Bronchial epithelial cell (primary cell): ENCODE measurements around the gene C3orf52. TPM values are rescaled to one million over a fixed set of nuclear protein-coding genes. Genes with fewer than 3 reads are reported as not detected.
"Not testable (repeated sequence)": the region's sequence is repeated elsewhere in the genome, so short reads cannot be mapped to it uniquely, and the experiment has no call there.

Experiments
- DNase-seq: peaks from one replicate; pipeline ENCODE4 v3.0.0-alpha.2; 2010; ENCODE audit warnings: low read depth
- FAIRE-seq: peaks from 2 replicates; lab custom pipeline; 2011; peaks lifted over from hg19 to GRCh38; lab: Jason Lieb, UNC
- H3K27me3 ChIP-seq: 2 replicates; pipeline ENCODE4 v1.5.1; 2011; ENCODE audit warnings: low read length; ENCODE audit not compliant: control insufficient read depth, insufficient read depth
- H3K36me3 ChIP-seq: 2 replicates; pipeline ENCODE4 v1.5.1; 2011; ENCODE audit warnings: low read length; ENCODE audit not compliant: control insufficient read depth, insufficient read depth
- H3K4me3 ChIP-seq: 2 replicates; pipeline ENCODE4 v1.5.1; 2011; ENCODE audit warnings: mild to moderate bottlenecking, low read depth, low read length, control low read depth
- total RNA-seq: library from RNA; depleted of rRNA; stranded (reverse); fragments of >200 nt; gene quantifications from 2 replicates; pipeline ENCODE4 v1.2.1, GENCODE V29; 2014
- TF ChIP-seq, protein P1 (sequence below): IDR thresholded peaks from 2 replicates; pipeline ENCODE4 v1.5.1; 2011; ENCODE audit warnings: mild to moderate bottlenecking, moderate library complexity, low read length, control low read depth, inconsistent platforms; ENCODE audit not compliant: insufficient read depth, severe bottlenecking

C3orf52 gene, protein sequence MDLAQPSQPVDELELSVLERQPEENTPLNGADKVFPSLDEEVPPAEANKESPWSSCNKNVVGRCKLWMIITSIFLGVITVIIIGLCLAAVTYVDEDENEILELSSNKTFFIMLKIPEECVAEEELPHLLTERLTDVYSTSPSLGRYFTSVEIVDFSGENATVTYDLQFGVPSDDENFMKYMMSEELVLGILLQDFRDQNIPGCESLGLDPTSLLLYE
- total RNA-seq = 23.0 and 45.5 TPM in 2 replicates

DNA sequence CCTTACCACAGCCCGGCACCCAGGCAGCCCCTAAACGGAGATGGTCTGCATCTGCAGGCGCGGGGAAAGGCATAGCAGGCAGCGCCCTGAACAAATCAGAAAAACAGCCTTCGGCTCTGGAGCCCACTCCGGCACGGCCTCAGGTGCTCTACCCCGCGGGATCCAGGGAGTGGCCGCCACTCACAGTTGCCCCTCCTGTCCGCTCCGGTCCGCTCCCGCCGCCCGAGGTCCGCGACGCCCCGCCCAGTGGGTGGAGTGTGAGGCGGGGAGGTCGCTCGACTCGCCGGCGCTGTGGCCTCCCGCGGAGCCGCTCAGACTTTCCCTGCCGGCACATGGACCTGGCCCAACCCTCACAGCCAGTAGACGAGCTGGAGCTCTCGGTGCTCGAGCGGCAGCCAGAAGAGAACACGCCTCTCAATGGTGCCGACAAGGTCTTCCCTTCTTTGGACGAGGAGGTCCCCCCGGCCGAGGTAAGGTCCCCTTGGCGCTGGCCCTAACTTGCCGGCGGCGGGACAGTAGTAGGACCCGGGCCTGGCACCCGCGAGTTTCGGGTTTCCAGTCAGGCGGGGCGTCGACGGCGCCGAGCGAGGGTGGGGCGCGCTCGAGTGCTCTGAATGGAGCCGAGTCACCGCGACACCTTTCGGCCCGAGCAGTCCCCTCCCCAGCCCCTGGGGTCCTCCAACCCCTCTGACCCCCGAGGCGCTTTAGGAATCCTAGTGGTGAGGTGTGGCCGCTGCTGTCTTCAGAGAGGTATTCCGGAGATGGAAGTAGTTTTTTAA is at the start of gene C3orf52:
Gene C3orf52 (plus strand): TSS at position 314 of the 779 bp plus-strand sequence. CDS start 19 bp downstream, at position 333.
- no peaks in the 10 kb centered on the region for H3K27me3 ChIP-seq
- H3K36me3 ChIP-seq = peaks cover 2% of the 10 kb centered on the region
- no peak for FAIRE-seq
- peak within 1 kb of the TSS; percentile 68 for H3K4me3 ChIP-seq
- TF ChIP-seq, protein P1, sequence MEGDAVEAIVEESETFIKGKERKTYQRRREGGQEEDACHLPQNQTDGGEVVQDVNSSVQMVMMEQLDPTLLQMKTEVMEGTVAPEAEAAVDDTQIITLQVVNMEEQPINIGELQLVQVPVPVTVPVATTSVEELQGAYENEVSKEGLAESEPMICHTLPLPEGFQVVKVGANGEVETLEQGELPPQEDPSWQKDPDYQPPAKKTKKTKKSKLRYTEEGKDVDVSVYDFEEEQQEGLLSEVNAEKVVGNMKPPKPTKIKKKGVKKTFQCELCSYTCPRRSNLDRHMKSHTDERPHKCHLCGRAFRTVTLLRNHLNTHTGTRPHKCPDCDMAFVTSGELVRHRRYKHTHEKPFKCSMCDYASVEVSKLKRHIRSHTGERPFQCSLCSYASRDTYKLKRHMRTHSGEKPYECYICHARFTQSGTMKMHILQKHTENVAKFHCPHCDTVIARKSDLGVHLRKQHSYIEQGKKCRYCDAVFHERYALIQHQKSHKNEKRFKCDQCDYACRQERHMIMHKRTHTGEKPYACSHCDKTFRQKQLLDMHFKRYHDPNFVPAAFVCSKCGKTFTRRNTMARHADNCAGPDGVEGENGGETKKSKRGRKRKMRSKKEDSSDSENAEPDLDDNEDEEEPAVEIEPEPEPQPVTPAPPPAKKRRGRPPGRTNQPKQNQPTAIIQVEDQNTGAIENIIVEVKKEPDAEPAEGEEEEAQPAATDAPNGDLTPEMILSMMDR = no peak
- DNase-seq = peak; percentile 74

DNA sequence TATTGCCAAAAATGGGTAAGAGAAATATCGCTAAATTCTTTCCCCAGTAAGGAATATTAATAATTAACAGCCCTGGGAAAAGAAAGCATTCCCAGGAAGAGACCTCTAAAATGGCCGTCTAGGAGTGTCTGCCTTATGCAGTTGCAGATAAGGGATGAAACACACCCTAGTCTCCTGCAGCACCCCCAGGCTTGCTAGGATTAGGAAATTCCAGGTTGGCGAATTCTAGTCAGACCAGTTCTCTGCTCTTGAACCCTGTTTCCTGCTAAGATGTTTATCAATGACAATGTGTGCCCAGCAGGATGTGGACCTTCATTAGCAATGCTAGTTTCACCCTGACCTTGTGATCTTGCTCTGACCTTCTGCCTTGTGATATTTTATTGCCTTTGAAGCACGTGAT is 49.0 kb upstream of the C3orf52 start:
- not testable (repeated sequence) for H3K4me3 ChIP-seq, DNase-seq, H3K36me3 ChIP-seq, H3K27me3 ChIP-seq, FAIRE-seq

DNA sequence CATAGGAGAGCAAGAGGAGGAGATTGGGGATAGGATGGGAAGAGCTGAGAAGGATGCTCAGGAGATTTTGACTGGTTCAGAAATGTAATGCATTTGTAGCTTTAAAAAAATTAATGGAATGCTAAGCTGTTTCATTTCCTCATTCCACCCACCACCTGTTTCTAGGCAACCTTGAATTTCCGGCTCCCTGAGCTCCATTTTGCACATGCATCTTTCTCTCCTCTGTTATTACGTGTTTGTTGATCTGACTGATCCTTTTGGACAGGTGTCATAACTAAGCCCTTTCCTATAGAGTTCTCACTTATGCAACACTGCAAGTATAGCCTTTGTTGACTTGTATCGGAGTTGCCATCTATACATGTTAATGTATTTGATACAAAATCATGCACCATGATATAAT is 47.3 kb upstream of the C3orf52 start:
- Histone ChIP-seq H3K36me3 (no peaks in the 10 kb centered on the region), H3K4me3 (no peak overlapping the region), H3K27me3 (no peaks in the 10 kb centered on the region)
- DNase-seq (peak; percentile 91), FAIRE-seq (no peak)
- TF ChIP-seq, protein P1 = no peak

DNA sequence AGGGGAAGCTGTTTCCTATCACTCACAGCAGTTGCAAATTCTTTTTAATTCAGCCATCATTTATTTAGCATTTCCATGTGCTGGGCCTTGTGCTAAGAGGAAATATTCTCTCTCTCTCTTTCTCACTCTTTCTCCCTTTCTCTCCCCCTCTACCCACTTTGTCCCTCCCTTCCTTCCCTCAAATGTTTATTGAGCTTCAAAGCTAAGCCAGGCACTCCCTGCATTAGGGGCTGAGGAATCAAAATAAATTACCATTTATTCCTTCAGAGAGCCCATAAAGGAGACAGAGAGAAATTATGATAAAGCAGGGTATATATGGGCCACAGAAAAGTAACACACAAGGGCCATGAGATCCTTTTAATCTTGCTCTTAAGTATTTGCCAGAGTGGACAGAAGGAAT is 44.9 kb upstream of the C3orf52 start:
- Histone ChIP-seq H3K36me3 (no peaks in the 10 kb centered on the region), H3K27me3 (no peaks in the 10 kb centered on the region), H3K4me3 (no peak overlapping the region)
- no peak for DNase-seq
- no peak for FAIRE-seq
- TF ChIP-seq, protein P1 = no peak

DNA sequence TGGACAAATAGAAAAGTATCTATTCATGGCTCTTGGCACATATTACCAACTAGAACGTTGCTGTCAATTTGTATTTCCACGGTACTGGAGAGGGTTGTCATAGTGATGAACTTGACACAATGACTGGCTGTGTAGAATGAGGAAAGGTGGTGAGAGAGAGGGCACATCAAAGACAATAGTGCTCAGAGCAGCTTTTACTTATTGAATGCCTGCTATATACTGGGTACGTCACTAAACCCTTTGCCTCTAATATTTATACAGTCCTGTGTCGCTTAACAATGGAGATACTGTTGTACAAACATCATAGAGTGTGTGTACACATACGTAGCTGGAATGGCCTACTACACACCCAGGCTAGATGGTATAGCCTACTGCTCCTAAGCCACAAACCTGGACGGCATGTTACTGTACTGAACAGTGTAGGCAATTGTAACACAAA is 43.3 kb upstream of the C3orf52 start:
- DNase-seq = peak; percentile 52

More for the DNA sequence above, 43.3 kb upstream of the C3orf52 start:
- no peak for FAIRE-seq
- H3K36me3 ChIP-seq = no peaks in the 10 kb centered on the region
- TF ChIP-seq, protein P1 = no peak
- no peak overlapping the region for H3K4me3 ChIP-seq
- H3K27me3 ChIP-seq = no peaks in the 10 kb centered on the region
